Fibroblast of pulmonary artery (primary cell): ENCODE results near the gene ICAM2.

Source experiments
- DNase-seq: peaks from one replicate; pipeline ENCODE4 v3.0.0-alpha.2; 2010; ENCODE audit warnings: low read depth
- H3K4me3 ChIP-seq: replicated peaks from 2 replicates; pipeline ENCODE4 v1.5.1; 2011; ENCODE audit warnings: low read depth, mild to moderate bottlenecking, control low read depth, low read length, moderate library complexity
- CTCF ChIP-seq: IDR thresholded peaks from 2 replicates; pipeline ENCODE4 v1.5.1; 2011; ENCODE audit warnings: mild to moderate bottlenecking, control low read depth, low read length, inconsistent platforms; ENCODE audit errors: missing control alignments

The ICAM2 gene

GRCh38 chr17:64056269-64057005 is 36.0 kb upstream of the ICAM2 start:
- no peak for DNase-seq
- TF ChIP-seq CTCF: no peak
- no peak overlapping the region for H3K4me3 ChIP-seq

- DNase-seq: no peak
- no peak for TF ChIP-seq CTCF
- H3K4me3 ChIP-seq: no peak overlapping the region
These were observed 35.0 kb upstream of the ICAM2 start for GRCh38 chr17:64055183-64056142.

- no peak overlapping the region for H3K4me3 ChIP-seq
- no peak for DNase-seq
- no peak for TF ChIP-seq CTCF
These were observed 33.9 kb upstream of the ICAM2 start for GRCh38 chr17:64054304-64054703.

- no peak for TF ChIP-seq CTCF
- H3K4me3 ChIP-seq: no peak overlapping the region
- DNase-seq: no peak
These were observed 32.7 kb upstream of the ICAM2 start for GRCh38 chr17:64053101-64053500.

GRCh38 chr17:64051153-64051552 is 30.7 kb upstream of the ICAM2 start:
- no peak for TF ChIP-seq CTCF
- H3K4me3 ChIP-seq: no peak overlapping the region
- DNase-seq: no peak

- no peak for TF ChIP-seq CTCF
- no peak for DNase-seq
- no peak overlapping the region for H3K4me3 ChIP-seq
These were observed 28.4 kb upstream of the ICAM2 start for GRCh38 chr17:64048805-64049204.
